NCI-H2171 (cell line): ENCODE data around the gene ZDHHC6.
"Not testable (repeated sequence)": the region's sequence is repeated elsewhere in the genome, so short reads cannot be mapped to it uniquely, and the experiment has no call there.

ENCODE experiments used
- DNase-seq: peaks from one replicate; lab custom pipeline; 2025; lab: John Stamatoyannopoulos, UW

ZDHHC6 gene, protein sequence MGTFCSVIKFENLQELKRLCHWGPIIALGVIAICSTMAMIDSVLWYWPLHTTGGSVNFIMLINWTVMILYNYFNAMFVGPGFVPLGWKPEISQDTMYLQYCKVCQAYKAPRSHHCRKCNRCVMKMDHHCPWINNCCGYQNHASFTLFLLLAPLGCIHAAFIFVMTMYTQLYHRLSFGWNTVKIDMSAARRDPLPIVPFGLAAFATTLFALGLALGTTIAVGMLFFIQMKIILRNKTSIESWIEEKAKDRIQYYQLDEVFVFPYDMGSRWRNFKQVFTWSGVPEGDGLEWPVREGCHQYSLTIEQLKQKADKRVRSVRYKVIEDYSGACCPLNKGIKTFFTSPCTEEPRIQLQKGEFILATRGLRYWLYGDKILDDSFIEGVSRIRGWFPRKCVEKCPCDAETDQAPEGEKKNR

DNA sequence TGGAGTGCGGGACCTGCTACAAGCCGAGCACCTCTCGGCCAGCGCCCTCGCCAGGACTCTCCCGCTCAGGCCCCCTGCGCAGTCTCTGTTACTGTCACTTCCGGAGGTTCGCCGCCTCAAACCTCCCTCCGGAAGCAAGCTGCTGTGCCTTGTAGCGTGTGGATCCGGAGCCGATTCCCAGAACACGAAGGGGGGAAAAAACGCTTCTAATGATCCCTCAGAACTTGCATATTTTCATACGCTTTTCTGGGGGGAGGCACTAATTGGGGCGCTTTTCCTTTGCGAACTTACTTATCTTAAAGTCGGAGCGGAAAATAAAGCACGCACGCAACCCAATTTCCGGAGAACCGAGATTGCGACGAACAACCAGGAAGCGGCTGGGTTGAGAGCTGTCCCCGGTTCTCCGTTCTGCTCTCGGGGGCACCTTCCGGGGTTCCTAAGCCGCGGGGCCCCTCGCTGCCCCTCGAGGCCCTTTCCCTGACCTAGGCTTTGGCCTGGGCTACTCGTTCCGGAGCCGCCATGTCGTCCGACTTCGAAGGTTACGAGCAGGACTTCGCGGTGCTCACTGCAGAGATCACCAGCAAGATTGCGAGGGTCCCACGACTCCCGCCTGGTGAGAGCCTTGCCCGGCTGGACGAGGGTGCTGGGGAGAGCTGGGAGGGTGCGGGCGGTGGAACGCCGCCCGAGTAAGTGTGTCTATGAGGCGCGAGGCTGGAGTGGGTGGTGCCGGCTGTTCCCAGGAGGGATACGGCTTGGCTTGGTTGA lies at the start of gene ZDHHC6, which contains the start of gene VTI1A:
TSS of gene ZDHHC6 (minus strand) at position 60 of the 765 bp plus-strand sequence. CDS start 1,478 bp downstream, outside the sequence.
TSS of gene VTI1A (plus strand) at position 361 of the 765 bp plus-strand sequence. CDS start at position 520, 159 bp downstream.
- peak; percentile 56 for DNase-seq

DNA sequence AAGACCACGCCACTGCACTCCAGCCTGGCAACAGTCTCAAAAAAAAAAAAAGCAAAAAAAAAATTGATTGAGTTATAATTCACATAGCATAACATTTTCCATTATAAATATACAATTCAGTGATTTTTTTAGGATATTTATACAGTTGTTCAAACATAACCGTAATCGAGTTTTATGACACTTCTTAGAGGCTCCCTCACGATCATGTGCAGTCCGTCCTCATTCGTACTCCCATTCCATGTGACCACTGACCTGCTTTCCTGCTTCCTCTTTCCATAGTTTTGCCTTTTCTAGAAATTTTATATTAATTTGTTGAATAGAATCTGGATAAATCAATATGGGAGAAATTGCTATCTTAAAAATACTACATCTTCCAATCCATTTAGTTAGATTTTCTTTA lies 46.0 kb upstream of the ZDHHC6 start:
- no peak for DNase-seq

DNA sequence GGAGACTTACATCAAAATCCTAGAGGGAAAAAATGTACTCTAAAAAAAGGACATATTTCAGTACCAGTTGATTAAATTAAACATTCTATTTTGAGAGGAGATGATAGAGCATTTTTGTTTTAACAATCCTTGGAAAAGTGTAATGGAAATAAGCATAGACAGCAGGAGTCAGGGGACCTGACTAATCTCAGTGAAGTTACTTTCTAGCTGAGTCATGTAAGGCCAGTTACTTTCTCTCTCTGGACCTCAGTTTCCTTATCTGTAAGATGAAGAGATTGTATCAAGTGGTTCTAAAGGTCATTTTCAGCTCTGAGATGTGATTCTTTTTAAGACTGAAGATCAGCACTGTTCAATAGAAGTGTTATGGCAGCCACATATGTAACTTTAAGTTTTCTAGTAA lies 44.4 kb upstream of the ZDHHC6 start:
- no peak for DNase-seq

DNA sequence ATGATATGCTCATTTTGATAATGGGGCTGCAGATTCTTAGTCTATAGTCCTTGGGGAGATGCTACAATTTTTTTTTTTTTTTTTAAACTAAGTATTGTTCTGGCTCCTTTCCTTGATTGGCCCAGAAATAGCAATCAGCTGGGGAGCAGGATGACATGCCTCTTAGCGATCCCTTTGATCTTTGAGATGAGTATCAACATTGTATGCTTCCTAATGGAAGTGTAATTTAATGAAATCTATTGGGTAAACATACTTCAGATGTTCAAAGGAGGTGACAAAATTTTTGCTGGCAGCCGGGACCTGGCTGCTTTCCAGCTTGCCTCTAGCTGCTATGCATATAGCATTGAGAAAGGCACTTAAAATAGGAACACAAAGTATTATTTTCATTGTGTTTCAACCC lies 43.8 kb upstream of the ZDHHC6 start:
- no peak for DNase-seq

DNA sequence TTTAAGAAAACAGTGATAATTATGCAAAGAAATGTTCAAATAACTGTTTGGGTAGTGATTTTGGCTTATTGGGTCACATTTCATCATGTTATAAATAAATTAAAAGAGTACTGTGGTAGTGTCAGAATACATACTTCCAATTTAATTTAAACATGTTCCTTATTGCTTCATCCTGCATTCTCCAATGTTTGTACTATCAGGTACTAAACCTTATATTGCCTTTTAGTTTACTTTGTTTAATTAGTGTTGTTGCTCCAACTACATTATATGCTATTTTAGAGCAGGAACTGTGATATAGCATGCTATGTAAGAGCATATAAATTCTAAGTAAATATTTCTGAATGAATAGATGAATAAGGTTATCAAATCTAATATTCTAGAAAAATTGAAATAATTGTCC lies 41.2 kb upstream of the ZDHHC6 start:
- no peak for DNase-seq

DNA sequence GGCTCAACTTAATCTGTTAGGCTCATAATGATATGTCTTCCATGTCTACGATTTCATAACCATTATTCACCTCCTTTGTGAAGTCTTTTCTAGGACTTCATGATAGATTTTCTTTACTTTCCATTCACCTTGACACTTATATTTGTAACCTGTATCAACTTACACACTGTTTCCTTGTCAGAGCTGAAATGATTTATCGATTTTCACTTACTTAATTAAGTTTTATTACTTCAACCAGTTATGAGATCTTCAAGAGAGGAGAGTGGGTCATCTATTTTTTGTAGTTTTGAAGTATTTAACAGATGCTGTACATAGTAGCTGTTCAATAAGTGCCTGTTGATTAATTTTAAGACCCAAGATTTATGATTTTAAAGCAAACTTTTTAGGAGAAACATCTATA lies 37.7 kb upstream of the ZDHHC6 start:
- DNase-seq: no peak

DNA sequence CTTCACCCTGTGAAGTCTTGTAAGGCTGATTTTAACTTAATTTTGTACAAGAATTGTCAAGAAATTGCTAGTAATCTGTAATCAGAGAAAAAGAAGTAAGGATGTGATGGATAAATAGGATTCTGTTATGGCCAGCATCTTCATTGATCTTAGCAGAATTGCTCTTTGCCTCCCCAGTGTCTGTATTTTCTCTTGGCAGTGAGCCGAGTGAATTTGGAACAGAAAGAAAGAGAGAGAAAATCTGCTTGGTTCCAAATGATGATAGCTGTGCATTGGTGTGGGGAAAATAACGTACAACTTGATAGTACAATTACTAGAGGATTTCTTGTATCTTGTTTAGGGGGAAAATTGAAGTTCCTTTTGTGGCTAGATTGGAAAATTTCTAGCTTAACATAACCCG lies 34.9 kb upstream of the ZDHHC6 start:
- DNase-seq: no peak

DNA sequence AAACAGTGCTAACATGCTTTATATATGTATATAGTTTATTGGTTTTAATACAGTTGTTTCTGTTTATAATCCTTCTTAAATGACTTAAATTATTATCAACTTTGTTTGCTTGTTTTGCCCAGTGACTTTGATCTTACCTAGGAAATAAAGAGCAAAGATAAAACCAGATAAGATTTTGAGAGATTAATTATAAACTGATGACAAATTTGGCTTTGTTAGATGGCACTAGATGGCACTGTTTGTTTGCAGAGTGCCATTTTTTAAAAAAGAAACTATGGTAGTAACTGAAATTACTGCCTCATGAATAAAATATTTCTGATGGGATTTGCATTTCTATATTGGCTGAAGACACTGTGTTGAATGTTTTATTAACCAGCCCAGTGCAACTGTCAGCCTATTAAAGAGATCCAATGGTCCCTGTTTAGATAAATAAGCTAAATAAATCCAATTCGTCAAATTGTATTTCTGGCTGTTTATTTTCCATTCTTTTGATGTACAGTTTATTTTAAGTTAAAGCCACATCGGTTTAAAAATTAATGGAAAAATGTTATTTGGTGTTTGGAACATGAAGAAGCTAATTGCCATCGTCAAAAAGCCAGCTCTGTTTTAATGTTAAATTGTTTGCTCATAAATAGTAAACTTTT lies 29.0 kb upstream of the ZDHHC6 start:
- no peak for DNase-seq

DNA sequence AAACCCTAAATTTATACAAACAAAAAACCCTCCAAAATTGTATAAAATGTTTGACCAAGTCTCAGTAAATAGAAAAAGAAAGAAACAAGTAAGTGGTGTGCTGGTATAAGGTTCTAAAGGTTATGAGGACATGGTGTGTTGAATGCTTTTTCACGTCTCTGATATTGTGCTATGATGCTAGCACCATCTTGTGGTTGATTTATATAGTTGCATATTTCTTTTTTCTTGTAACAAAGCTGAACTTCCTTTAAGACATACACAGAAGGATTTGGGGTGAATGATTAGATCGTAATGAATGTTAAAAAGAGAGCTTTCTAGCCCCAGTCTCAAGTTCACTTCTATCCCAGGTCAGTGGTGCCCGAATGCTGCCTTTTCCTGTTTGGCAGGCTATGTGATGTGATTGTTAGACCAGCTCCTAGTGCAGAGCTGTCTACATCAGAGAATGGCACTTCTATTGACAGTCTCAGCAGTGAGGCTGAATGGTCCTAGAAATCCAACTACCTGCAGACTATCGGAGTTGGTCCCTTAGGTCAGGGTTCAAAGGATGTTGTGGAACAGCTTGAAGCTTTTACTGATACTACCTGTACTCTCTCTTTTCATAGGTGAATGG lies 25.3 kb upstream of the ZDHHC6 start:
- DNase-seq: no peak

DNA sequence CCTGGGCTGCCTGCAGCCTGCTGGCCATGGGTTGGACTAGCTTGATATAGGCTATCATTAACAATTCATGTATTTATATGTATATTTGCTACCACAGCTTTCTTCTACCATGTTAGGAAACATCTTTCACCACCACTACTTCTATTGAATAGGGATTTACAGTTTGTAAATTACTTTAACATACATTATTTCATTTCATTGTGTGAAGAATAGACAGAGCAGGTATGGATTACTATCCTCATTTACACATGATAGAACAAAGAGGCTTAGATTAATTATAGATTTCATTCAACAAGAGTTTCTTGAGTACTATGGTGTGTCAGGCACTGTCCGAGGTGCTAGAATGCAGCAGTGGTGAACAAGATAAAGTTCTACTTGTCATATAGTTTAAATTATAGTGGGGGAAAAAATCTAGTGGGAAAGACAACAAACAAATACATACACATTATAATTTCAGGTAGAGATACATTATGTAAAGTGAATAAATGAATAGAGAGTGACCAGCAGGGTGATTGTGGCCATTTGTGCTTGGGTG lies 20.9 kb upstream of the ZDHHC6 start:
- no peak for DNase-seq

DNA sequence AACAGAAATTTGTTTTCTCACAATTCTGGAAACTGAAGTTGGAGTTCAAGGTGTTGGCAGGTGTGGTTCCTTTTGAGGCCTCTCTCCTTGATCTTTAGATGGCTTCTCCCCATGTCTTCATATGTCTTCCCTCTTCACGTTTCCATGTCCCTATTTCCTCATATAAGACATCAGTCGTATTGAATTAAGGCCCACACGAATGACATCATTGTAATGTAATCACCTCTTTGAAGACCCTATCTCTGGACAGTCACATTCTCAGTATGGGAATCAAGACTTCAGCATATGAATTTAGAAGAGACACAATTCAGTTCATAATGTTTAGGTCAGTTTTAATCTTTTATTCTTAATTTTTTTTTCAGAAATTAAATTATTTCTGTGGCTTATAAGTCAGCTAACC lies 20.1 kb upstream of the ZDHHC6 start:
- DNase-seq: no peak

DNA sequence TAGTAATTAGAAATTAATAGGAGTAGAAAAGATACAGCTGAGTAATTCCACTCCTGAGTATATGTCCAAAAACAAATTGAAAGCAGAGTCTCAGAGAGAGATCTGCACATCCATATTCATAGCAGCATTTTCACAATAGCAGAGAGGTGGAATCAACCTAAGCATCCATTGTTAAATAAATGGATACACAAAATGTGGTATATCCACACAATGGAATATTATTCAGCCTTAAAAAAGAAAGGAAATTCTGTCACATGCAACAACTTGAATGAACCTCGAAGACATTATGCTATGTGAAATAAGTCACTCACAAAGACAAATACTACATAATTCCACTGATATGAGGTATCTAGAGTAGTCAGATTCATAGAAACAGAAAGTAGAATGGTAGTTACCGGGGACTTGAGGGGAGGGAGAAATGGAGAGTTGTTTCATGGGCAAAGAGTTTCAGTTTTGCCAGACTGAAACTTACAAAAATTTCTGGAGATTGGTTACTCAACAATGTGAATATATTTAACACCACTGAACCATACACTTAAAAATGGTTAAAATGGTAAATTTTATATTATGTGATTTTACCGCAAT lies 18.7 kb upstream of the ZDHHC6 start:
- DNase-seq: no peak

DNA sequence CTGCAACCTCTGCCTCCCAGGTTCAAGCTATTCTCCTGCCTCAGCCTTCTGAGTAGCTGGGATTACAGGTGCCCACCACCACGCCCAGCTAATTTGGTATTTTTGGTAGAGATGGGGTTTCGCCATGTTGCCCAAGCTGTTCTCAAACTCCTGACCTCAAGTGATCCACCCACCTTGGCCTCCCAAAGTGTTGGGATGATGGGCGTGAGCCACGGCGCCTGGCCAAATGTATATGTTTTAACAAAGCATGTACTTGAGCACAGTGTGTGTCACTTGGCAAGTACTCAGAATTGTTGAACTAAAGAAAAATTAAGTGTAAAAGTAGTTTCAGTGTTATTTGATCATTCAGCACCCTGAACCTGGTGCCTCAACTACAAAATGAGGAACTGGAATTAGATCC lies 17.4 kb upstream of the ZDHHC6 start:
- not testable (repeated sequence) for DNase-seq

DNA sequence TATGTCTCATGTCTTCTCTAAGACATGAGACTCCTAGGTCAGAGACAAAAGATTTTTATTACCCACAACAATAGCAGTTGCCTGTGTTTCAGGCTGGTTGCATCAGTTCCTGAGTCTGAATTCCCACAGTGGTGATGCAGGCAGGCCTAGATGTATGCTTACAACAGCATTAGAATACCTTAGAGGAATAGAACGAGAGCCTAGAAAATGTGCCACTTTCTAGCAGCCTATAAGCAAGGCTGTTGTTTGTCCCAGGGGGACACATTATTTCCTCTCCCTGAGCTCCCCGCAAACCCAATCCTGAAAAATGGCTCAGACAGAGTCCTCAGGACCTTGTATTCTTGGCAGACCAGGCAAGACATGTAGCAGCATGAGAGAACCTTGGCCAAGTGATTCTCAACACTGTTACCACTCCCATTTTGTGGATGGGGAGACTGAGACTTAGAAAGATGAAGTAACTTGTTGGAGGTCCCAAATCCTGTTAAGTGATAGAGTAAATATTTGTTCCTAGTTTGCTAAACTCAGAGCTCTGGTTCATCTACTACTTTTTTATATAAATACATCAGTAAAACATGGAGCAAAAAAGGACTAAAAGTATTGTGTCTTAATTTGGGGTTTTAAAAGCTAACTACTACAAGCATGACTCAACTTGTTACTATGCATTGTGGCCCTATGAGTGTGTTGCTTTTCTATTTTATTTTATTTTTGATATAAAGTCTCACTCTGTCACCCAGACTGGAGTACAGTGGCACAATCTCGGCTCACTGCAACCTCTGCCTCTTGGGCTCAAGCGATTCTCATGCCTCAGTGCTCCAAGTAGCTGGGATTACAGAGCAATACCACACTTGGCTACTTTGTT lies 14.5 kb upstream of the ZDHHC6 start:
- no peak for DNase-seq

DNA sequence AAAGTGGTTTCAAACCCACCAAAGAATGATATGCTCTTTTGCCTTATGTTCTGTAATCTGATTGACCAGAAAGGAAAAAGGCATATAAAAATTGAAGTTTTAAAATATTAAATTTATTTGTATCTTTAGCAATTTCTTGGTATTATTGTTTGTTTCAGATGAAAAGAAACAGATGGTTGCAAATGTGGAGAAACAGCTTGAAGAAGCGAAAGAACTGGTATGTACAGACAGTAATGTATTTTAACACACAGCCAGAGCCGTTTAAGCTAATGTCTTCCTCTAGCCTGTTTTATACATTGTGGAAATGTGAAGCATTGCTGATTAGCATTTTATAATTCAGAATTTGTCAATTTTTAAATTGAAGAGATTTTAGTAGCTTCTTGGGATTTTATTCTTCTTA lies 13.7 kb upstream of the ZDHHC6 start:
- no peak for DNase-seq

DNA sequence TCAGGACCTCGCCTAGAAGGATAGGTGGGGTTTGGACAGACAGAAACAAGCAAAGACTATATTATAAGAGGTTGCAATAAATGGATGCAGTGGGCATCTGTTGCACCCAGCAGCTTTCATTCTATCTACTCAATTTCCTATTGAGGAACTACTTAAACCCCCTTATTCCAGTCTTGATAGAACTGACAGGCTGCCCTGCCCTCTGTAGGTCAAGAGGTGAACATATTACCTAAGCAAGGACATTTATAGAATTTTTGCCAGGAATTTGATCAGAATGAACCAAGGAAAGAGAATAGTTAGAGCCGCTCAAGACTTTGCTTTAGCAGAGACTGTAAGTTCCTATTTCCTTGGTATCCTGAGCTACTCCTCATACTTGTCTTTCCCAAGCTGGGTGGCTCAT lies 9.8 kb upstream of the ZDHHC6 start:
- DNase-seq: no peak

DNA sequence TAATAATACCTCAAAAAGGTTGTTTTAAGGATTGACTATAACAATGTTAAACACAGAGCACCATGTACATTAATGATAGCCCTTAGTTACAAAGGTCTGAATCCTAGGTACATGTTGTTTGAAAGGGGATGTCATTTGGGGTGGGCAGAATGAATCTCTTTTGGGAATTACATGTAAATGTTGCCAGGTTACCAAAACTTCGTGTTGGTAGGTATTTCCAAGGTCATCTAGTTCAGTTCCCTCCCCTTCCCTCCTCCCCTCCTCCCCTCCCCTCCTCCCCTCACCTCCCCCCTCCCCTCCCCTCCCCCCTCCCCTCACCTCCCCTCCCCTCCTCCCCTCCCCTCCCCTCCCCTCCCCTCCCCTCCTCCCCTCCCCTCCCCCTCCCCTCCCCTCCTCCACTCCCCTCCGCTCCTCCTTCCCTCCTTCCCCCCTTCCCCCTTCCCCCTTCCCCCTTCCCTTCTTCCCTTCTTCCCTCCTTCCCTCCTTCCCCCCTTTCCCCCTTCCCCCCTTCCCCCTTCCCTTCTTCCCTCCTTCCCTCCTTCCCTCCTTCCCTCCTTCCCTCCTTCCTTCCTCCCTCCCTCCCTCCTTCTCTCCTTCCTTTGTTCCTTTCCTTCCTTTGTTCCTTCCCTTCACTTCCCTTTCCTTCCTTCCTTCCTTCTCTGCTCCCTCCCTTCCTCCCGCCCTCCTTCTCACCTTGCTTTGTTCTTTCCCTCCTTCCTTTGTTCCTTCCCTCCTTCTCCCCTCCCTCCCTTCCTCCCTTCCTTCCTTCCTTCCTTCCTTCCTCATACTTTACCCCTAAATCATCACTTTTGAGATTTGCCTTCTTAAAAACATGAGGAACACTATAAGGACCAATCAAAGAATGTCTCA lies 8.4 kb upstream of the ZDHHC6 start:
- DNase-seq: no peak

DNA sequence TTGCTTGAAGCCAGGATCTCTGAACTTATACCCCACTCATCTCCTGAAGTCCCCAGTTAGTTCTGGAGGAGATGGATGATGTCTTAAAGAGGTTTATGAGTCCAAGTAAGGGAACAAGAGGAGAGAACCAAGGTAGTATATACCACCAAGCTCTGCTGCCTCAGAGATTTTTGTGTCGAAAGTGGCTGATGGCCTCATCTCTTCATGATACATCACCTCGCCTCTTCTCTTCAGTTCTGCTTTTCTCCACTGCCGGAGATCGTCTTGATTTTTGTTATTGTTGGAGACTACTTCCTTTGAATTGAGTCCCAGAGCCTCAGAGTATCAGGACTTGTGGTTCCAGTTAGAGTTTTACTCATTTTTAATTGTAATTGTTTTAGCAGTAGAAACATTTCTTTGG lies 2.2 kb upstream of the ZDHHC6 start:
- DNase-seq: no peak

DNA sequence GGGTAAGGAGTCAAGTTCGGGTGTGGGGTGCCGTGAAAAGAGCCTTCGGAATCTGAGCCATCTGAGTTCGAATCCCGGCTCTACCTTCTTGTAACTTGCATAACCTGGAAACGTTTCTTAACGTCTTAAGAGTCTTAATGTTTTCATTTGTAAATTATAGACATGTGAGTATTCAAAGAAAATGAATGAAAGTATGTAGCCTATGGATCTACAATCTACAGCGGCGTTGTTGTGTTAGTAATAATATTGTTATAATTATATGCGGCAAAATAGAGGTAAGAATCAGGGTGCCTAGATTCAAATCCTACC lies 860 bp upstream of the ZDHHC6 start:
- DNase-seq: no peak
